ENCODE data around the gene CAPN8.

- TF ChIP-seq CTCF (IDR thresholded peaks at IDR 0.05; ENCODE audit: low read depth, low read length, missing input control) (no peak), MAX (IDR thresholded peaks at IDR 0.05) (no peak)
- TF ChIP-seq, protein P1, sequence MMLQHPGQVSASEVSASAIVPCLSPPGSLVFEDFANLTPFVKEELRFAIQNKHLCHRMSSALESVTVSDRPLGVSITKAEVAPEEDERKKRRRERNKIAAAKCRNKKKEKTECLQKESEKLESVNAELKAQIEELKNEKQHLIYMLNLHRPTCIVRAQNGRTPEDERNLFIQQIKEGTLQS (IDR thresholded peaks at IDR 0.05): no peak
Measured at GRCh38 chr1:223653431-223653830, 12.1 kb downstream of the CAPN8 start.
